HCT116 (cell line): ENCODE data around the gene TM7SF2. TPM values are rescaled to one million over a fixed set of nuclear protein-coding genes. Genes with fewer than 3 reads are reported as not detected.

Source experiments
- ATAC-seq: fragments of 200-7000 bp; cut with Tn5 transposase; 2 replicates; pipeline ENCODE4 v1.9.1; 2020; ENCODE audit warnings: mild to moderate bottlenecking, moderate library complexity
- BruUV-seq: library from RNA; stranded (reverse); fragments of 400-500 nt; replicated peaks from 2 replicates; lab custom pipeline; 2021; lab: Mats Ljungman, UMichigan
- CTCF ChIA-PET: fragments of 300-600 bp; sonication (Branson Sonifier 250); formaldehyde crosslinking; loops from one replicate; lab custom pipeline; 2021; ENCODE audit warnings: antibody characterized with exemption; lab: Charles Lee
- POLR2A ChIA-PET: fragments of 300-600, 350-600 bp; sonication (Branson Sonifier 250); formaldehyde crosslinking; loops from one replicate; lab custom pipeline; 2021; ENCODE audit warnings: antibody characterized with exemption; lab: Charles Lee
- RAD21 ChIA-PET, 2 experiments: fragments of 300-600 bp; sonication (Branson Sonifier 250); formaldehyde crosslinking; loops; one replicate each; lab custom pipeline; 2023; ENCODE audit warnings: low total read pairs in 2 of 2; ENCODE audit not compliant: uncharacterized antibody in 2 of 2, unreplicated experiment in 2 of 2, low non-redundant PET in 1 of 2; lab: Charles Lee
- DNase-seq: peaks from one replicate; pipeline ENCODE4 v3.0.0-alpha.2; 2010; ENCODE audit warnings: low read depth, low spot score
- H2AFZ ChIP-seq: fragments of 200-600 bp; shearing (Covaris generic), sonication (generic); 2 replicates; pipeline ENCODE4 v1.6.1; 2017; ENCODE audit warnings: low read depth, mixed run types, mixed read lengths, antibody characterized with exemption, low read length; ENCODE audit not compliant: poor library complexity, severe bottlenecking
- H3K27ac ChIP-seq: 2 replicates; pipeline ENCODE4 v1.5.1; 2012; ENCODE audit warnings: low read depth, low read length
- H3K27me3 ChIP-seq: fragments of 200-600 bp; sonication (generic); 2 replicates; pipeline ENCODE4 v1.6.1; 2016; ENCODE audit warnings: mixed run types, low read length, mixed read lengths; ENCODE audit not compliant: insufficient read depth
- H3K36me3 ChIP-seq, 2 experiments: fragments of 200-500 bp in 1 of 2; fragments of 200-600 bp in 1 of 2; sonication (Bioruptor generic) in 1 of 2; sonication (generic) in 1 of 2; 2 replicates each; pipeline versions ENCODE4 v1.5.1 to v1.6.1; 2014 to 2016; ENCODE audit warnings: low read length in 2 of 2, inconsistent platforms in 1 of 2, mixed read lengths in 1 of 2, mixed run types in 1 of 2; ENCODE audit not compliant: insufficient read depth in 2 of 2, control insufficient read depth in 1 of 2
- H3K4me1 ChIP-seq, 2 experiments: fragments of 200-600 bp in 1 of 2; sonication (generic) in 1 of 2; 2 replicates each; pipeline versions ENCODE4 v1.5.1 to v1.6.1; 2012 to 2017; ENCODE audit warnings: low read length in 2 of 2, inconsistent platforms in 1 of 2, mild to moderate bottlenecking in 1 of 2, mixed read lengths in 1 of 2, mixed run types in 1 of 2, moderate library complexity in 1 of 2; ENCODE audit not compliant: insufficient read depth in 2 of 2, control insufficient read depth in 1 of 2
- H3K4me2 ChIP-seq: fragments of 200-600 bp; sonication (generic); 2 replicates; pipeline ENCODE4 v1.6.1; 2017; ENCODE audit warnings: mixed run types, low read length, mixed read lengths
- H3K4me3 ChIP-seq, 2 experiments: fragments of 200-600 bp in 1 of 2; sonication (generic) in 1 of 2; replicated peaks in 1 of 2; 2 replicates each; pipeline ENCODE4 v1.5.1; 2011 to 2016; ENCODE audit warnings: low read length in 2 of 2, control low read depth in 1 of 2, low read depth in 1 of 2, mild to moderate bottlenecking in 1 of 2, mixed read lengths in 1 of 2, mixed run types in 1 of 2
- H3K79me2 ChIP-seq: fragments of 200-600 bp; sonication (generic); 2 replicates; pipeline ENCODE4 v1.6.1; 2017; ENCODE audit warnings: mild to moderate bottlenecking, mixed run types, low read length, moderate library complexity, mixed read lengths; ENCODE audit not compliant: insufficient read depth
- H3K9ac ChIP-seq: fragments of 200-600 bp; sonication (generic); 2 replicates; pipeline ENCODE4 v1.6.1; 2016; ENCODE audit warnings: low read length, mixed read lengths
- H3K9me2 ChIP-seq: fragments of 200-600 bp; sonication (generic), shearing (Covaris generic); 2 replicates; pipeline ENCODE4 v1.6.1; 2017; ENCODE audit warnings: mixed run types, mild to moderate bottlenecking, moderate library complexity; ENCODE audit not compliant: insufficient read depth
- H3K9me3 ChIP-seq, 2 experiments: fragments of 200-500 bp in 1 of 2; fragments of 200-600 bp in 1 of 2; sonication (Bioruptor generic) in 1 of 2; sonication (generic) in 1 of 2; 2 replicates each; pipeline ENCODE4 v1.6.1; 2014 to 2017; ENCODE audit warnings: low read length in 2 of 2, mixed read lengths in 2 of 2, inconsistent platforms in 1 of 2, low read depth in 1 of 2, mild to moderate bottlenecking in 1 of 2, mixed run types in 1 of 2, moderate library complexity in 1 of 2; ENCODE audit not compliant: control insufficient read depth in 1 of 2, insufficient read depth in 1 of 2
- H4K20me1 ChIP-seq: fragments of 200-600 bp; sonication (generic), shearing (Covaris generic); 2 replicates; pipeline ENCODE4 v1.6.1; 2017; ENCODE audit warnings: mixed run types, mild to moderate bottlenecking, moderate library complexity; ENCODE audit not compliant: insufficient read depth
- ATF3 ChIP-seq: IDR thresholded peaks from 2 replicates; pipeline ENCODE4 v1.6.1; 2012
- CTCF ChIP-seq, 3 experiments: fragments of 200-600 bp in 1 of 3; sonication (generic) in 1 of 3; IDR thresholded peaks in 2 of 3; conservative IDR thresholded peaks in 1 of 3; 2 replicates each; pipeline ENCODE4 v1.5.1; 2012 to 2017; ENCODE audit warnings: low read depth in 2 of 3, low read length in 2 of 3, antibody characterized with exemption in 1 of 3, borderline replicate concordance in 1 of 3, control low read depth in 1 of 3, mild to moderate bottlenecking in 1 of 3, mixed read lengths in 1 of 3, mixed run types in 1 of 3, moderate library complexity in 1 of 3; ENCODE audit not compliant: insufficient read depth in 1 of 3
- EGR1 ChIP-seq: IDR thresholded peaks from 2 replicates; pipeline ENCODE4 v1.6.1; 2012; ENCODE audit warnings: low read depth
- FOSL1 ChIP-seq: IDR thresholded peaks from 2 replicates; pipeline ENCODE4 v1.6.1; 2012; ENCODE audit warnings: low read depth
- JUND ChIP-seq: IDR thresholded peaks from 2 replicates; pipeline ENCODE4 v1.6.1; 2012
- POLR2A ChIP-seq: IDR thresholded peaks from 2 replicates; pipeline ENCODE4 v1.7.0; 2011; ENCODE audit warnings: borderline replicate concordance; ENCODE audit not compliant: insufficient read depth, insufficient read length; ENCODE audit errors: extremely low read depth
- RAD21 ChIP-seq: IDR thresholded peaks from 2 replicates; pipeline ENCODE4 v1.6.1; 2012; ENCODE audit warnings: low read depth, mild to moderate bottlenecking
- SIN3A ChIP-seq: IDR thresholded peaks from 2 replicates; pipeline ENCODE4 v1.6.1; 2012; ENCODE audit warnings: low read depth
- TCF7L2 ChIP-seq: IDR thresholded peaks from 2 replicates; pipeline ENCODE4 v1.7.0; 2011; ENCODE audit warnings: borderline replicate concordance, inconsistent platforms; ENCODE audit not compliant: insufficient read depth, insufficient read length; ENCODE audit errors: extremely low read depth
- ZFX ChIP-seq: fragments of 450-650 bp; IDR thresholded peaks from 2 replicates; pipeline ENCODE4 v1.6.1; 2017
- ZNF274 ChIP-seq: fragments of 200-500 bp; sonication (Bioruptor generic); IDR thresholded peaks from 2 replicates; pipeline ENCODE4 v1.6.1; 2014; ENCODE audit warnings: mild to moderate bottlenecking, low read depth, low read length, inconsistent platforms
- intact Hi-C: fragments of 100-400 bp; cut with micrococcal nuclease; formaldehyde crosslinking; loops from 2 replicates; pipeline ENCODE4 v1.10.0; 2022
- total RNA-seq: library from RNA; stranded (reverse); gene quantifications from one replicate; pipeline ENCODE4 v1.2.1, GENCODE V29; 2021; ENCODE audit not compliant: unreplicated experiment

Gene TM7SF2
- total RNA-seq, 1 experiment from 2014 or later, result 52.9 TPM

GRCh38 chr11:65065851-65066250 is 45.8 kb upstream of the TM7SF2 start:
- RAD21 ChIA-PET, result no interaction called here
- Histone ChIP-seq H3K9ac (no peak overlapping the region), H3K9me2 (no peaks in the 10 kb centered on the region), H3K27me3 (no peaks in the 10 kb centered on the region), H4K20me1 (no peaks in the 10 kb centered on the region), H3K4me2 (no peak overlapping the region), H3K27ac (no peak overlapping the region), H3K9me3 (no peaks in the 10 kb centered on the region), H3K79me2 (no peaks in the 10 kb centered on the region)
- CTCF ChIA-PET, result no interaction called here
- intact Hi-C loops, result no loop called here
- ATAC-seq (no peak), DNase-seq (no peak)
- BruUV-seq, result no TSS peak
- TF ChIP-seq POLR2A, result no peak
- no peak for TF ChIP-seq EGR1
- TF ChIP-seq ZNF274, result no peak
- TF ChIP-seq SIN3A, result no peak
- no peak for TF ChIP-seq ZFX
- no peak for TF ChIP-seq RAD21
- no peak for TF ChIP-seq FOSL1
- TF ChIP-seq JUND, result no peak
- TF ChIP-seq TCF7L2, result no peak
- no peak for TF ChIP-seq CTCF (IDR thresholded peaks at IDR 0.05 in 2 of 3, conservative IDR thresholded peaks at IDR 0.05 in 1 of 3; ENCODE audit: borderline replicate concordance in 1 of 3, insufficient read depth in 1 of 3, low read depth in 2 of 3, low read length in 2 of 3)
- no peak for TF ChIP-seq ATF3
- TF ChIP-seq, all 23 proteins: peak for 0
- H2AFZ ChIP-seq, result no peak overlapping the region
- H3K4me3 ChIP-seq, result no peak overlapping the region
- H3K4me1 ChIP-seq, result no peaks in the 10 kb centered on the region
- no peaks in the 10 kb centered on the region for H3K36me3 ChIP-seq
- POLR2A ChIA-PET, result no interaction called here
